GM18511 (cell line): ENCODE results near the gene CP.
"Not testable (repeated sequence)": the region's sequence is repeated elsewhere in the genome, so short reads cannot be mapped to it uniquely, and the experiment has no call there.

Experiments
- ATAC-seq: cut with Tn5 transposase; IDR thresholded peaks from one replicate; pipeline ENCODE4 v1.9.1; 2021; ENCODE audit warnings: mild to moderate bottlenecking, moderate library complexity; ENCODE audit not compliant: unreplicated experiment

CP gene

GRCh38 chr3:149227591-149228268, 6.1 kb upstream of the CP start:
- ATAC-seq: no peak

- ATAC-seq: no peak
Measured at GRCh38 chr3:149226776-149227175, 5.1 kb upstream of the CP start.

- peak; percentile 96 for ATAC-seq
Measured at GRCh38 chr3:149224736-149225594, 3.3 kb upstream of the CP start.

GRCh38 chr3:149223461-149223820, 1.8 kb upstream of the CP start:
- ATAC-seq: no peak

- ATAC-seq: not testable (repeated sequence)
Measured at GRCh38 chr3:149219380-149220121, 2.1 kb downstream of the CP start.

GRCh38 chr3:149217347-149217746, 4.3 kb downstream of the CP start:
- no peak for ATAC-seq

GRCh38 chr3:149216193-149216869, 5.3 kb downstream of the CP start:
- no peak for ATAC-seq

- no peak for ATAC-seq
Measured at GRCh38 chr3:149215515-149215914, 6.1 kb downstream of the CP start.

GRCh38 chr3:149214702-149215101, 6.9 kb downstream of the CP start:
- ATAC-seq: no peak

GRCh38 chr3:149212386-149212785, 9.2 kb downstream of the CP start:
- ATAC-seq: no peak

GRCh38 chr3:149209431-149209830, 12.2 kb downstream of the CP start:
- no peak for ATAC-seq

GRCh38 chr3:149207475-149207874, 14.2 kb downstream of the CP start:
- no peak for ATAC-seq

GRCh38 chr3:149204390-149204991, 17.1 kb downstream of the CP start:
- ATAC-seq: peak; percentile 13

- peak; percentile 99 for ATAC-seq
Measured at GRCh38 chr3:149203758-149204157, 17.9 kb downstream of the CP start.

GRCh38 chr3:149199474-149199873, 22.2 kb downstream of the CP start:
- ATAC-seq: no peak

GRCh38 chr3:149198611-149199010, 23.0 kb downstream of the CP start:
- no peak for ATAC-seq

- ATAC-seq: no peak
Measured at GRCh38 chr3:149197669-149198068, 24.0 kb downstream of the CP start.

GRCh38 chr3:149196805-149197592, 24.6 kb downstream of the CP start:
- ATAC-seq: not testable (repeated sequence)

GRCh38 chr3:149195221-149195620, 26.4 kb downstream of the CP start:
- ATAC-seq: no peak

GRCh38 chr3:149188494-149188893, 33.1 kb downstream of the CP start:
- ATAC-seq: no peak
